OCI-LY7 (cell line): Measurements from ENCODE around the gene GATB. TPM values are rescaled to one million over a fixed set of nuclear protein-coding genes. Genes with fewer than 3 reads are reported as not detected.

ENCODE experiments used
- BruUV-seq: library from RNA; stranded (reverse); fragments of 400-500 nt; replicated peaks from 2 replicates; lab custom pipeline; 2021; lab: Mats Ljungman, UMichigan
- CTCF ChIA-PET: fragments of 300-600 bp; sonication (Branson Sonifier 250); formaldehyde crosslinking; loops from one replicate; lab custom pipeline; 2022; ENCODE audit warnings: antibody characterized with exemption; ENCODE audit not compliant: unreplicated experiment; lab: Charles Lee
- POLR2A ChIA-PET: fragments of 300-600 bp; sonication (Branson Sonifier 250); formaldehyde crosslinking; loops from one replicate; lab custom pipeline; 2022; ENCODE audit warnings: antibody characterized with exemption; lab: Charles Lee
- DNase-seq: peaks from one replicate; pipeline ENCODE4 v3.0.0-alpha.2; 2015; ENCODE audit warnings: low spot score
- H2AFZ ChIP-seq: fragments of 200-600 bp; sonication (generic), shearing (Covaris generic); 2 replicates; pipeline ENCODE4 v1.6.1; 2014; ENCODE audit warnings: mild to moderate bottlenecking, antibody characterized with exemption, low read length, moderate library complexity
- H3K27ac ChIP-seq: fragments of 200-600 bp; sonication (generic); 2 replicates; pipeline ENCODE4 v1.5.1; 2014; ENCODE audit warnings: mixed run types, low read depth, mild to moderate bottlenecking, moderate library complexity, low read length, inconsistent platforms; ENCODE audit not compliant: poor library complexity, severe bottlenecking
- H3K36me3 ChIP-seq: fragments of 200-600 bp; sonication (generic); 2 replicates; pipeline ENCODE4 v1.6.1; 2014; ENCODE audit warnings: mild to moderate bottlenecking, antibody characterized with exemption, low read length, moderate library complexity, mixed read lengths; ENCODE audit not compliant: insufficient read depth
- H3K4me1 ChIP-seq: fragments of 200-600 bp; sonication (generic); 2 replicates; pipeline ENCODE4 v1.5.1; 2014; ENCODE audit warnings: mild to moderate bottlenecking, low read length; ENCODE audit not compliant: insufficient read depth, poor library complexity, severe bottlenecking
- H3K4me2 ChIP-seq: fragments of 200-600 bp; sonication (generic); 2 replicates; pipeline ENCODE4 v1.6.1; 2014; ENCODE audit warnings: mild to moderate bottlenecking, low read length
- H3K4me3 ChIP-seq: fragments of 200-600 bp; sonication (generic); 2 replicates; pipeline ENCODE4 v1.5.1; 2014; ENCODE audit warnings: mild to moderate bottlenecking, low read depth, low read length; ENCODE audit not compliant: poor library complexity, severe bottlenecking
- H3K79me2 ChIP-seq: fragments of 200-600 bp; sonication (generic); 2 replicates; pipeline ENCODE4 v1.6.1; 2016; ENCODE audit warnings: low read depth, mild to moderate bottlenecking, low read length, moderate library complexity, mixed read lengths; ENCODE audit not compliant: insufficient read depth
- H3K9me2 ChIP-seq: fragments of 200-600 bp; sonication (generic); 2 replicates; pipeline ENCODE4 v1.6.1; 2016; ENCODE audit warnings: mild to moderate bottlenecking, low read length, mixed read lengths; ENCODE audit not compliant: insufficient read depth
- H3K9me3 ChIP-seq: fragments of 200-600 bp; sonication (generic); 2 replicates; pipeline ENCODE4 v1.6.1; 2014; ENCODE audit warnings: mild to moderate bottlenecking, mixed run types, low read length, mixed read lengths
- H4K20me1 ChIP-seq: fragments of 200-600 bp; sonication (generic); 2 replicates; pipeline ENCODE4 v1.6.1; 2014; ENCODE audit warnings: mild to moderate bottlenecking, antibody characterized with exemption, low read length, moderate library complexity, mixed read lengths; ENCODE audit not compliant: insufficient read depth
- CTCF ChIP-seq: fragments of 200-600 bp; sonication (generic); conservative IDR thresholded peaks from 2 replicates; pipeline ENCODE4 v1.5.1; 2014; ENCODE audit warnings: mild to moderate bottlenecking, antibody characterized with exemption, low read length, moderate library complexity, mixed read lengths
- EZH2phosphoT487 ChIP-seq: fragments of 200-600 bp; sonication (generic); IDR thresholded peaks from 2 replicates; pipeline ENCODE4 v1.6.1; 2018; ENCODE audit warnings: low read depth, borderline replicate concordance, mild to moderate bottlenecking, mixed run types, antibody characterized with exemption, low read length, moderate library complexity, mixed read lengths
- intact Hi-C: fragments of 100-400 bp; cut with micrococcal nuclease; formaldehyde crosslinking; loops from one replicate; pipeline ENCODE4 v1.10.0; 2022; ENCODE audit not compliant: unreplicated experiment
- total RNA-seq, 2 experiments: library from RNA; depleted of rRNA in 1 of 2; stranded (reverse); fragments of >200 nt in 1 of 2; shearing (Covaris generic) in 1 of 2; gene quantifications; 2 replicates each; pipeline ENCODE4 v1.2.3, GENCODE V29; 2014 to 2022

GATB gene
- total RNA-seq, 2 experiments from 2014 or later = 24.6 to 26.5 TPM

GRCh38 chr4:151626751-151627150 is 134.1 kb downstream of the GATB start:
- no TSS peak for BruUV-seq

GRCh38 chr4:151626228-151626627 is 134.6 kb downstream of the GATB start:
- Histone ChIP-seq H4K20me1 (no peaks in the 10 kb centered on the region), H3K36me3 (no peaks in the 10 kb centered on the region), H3K4me3 (no peak overlapping the region), H3K4me1 (no peaks in the 10 kb centered on the region), H2AFZ (no peak overlapping the region), H3K79me2 (no peaks in the 10 kb centered on the region), H3K9me2 (no peaks in the 10 kb centered on the region), H3K27ac (no peak overlapping the region), H3K4me2 (no peak overlapping the region), H3K9me3 (no peaks in the 10 kb centered on the region)
- DNase-seq = no peak
- intact Hi-C loops = no loop called here
- POLR2A ChIA-PET = interaction anchor here (0.9 to 1.2 kb wide), 4 partner anchors 8 to 31 kb away, joined by 3 to 4 read pairs (median 3); no protein-coding TSS in a partner anchor
- BruUV-seq = no TSS peak
- CTCF ChIA-PET = no interaction called here
- no peak for TF ChIP-seq EZH2phosphoT487
- TF ChIP-seq CTCF = no peak

More at GRCh38 chr4:151626751-151627150, 134.1 kb downstream of the GATB start:
- Histone ChIP-seq H3K4me2 (no peak overlapping the region), H3K27ac (no peak overlapping the region), H4K20me1 (no peaks in the 10 kb centered on the region), H2AFZ (no peak overlapping the region), H3K9me2 (no peaks in the 10 kb centered on the region), H3K36me3 (no peaks in the 10 kb centered on the region), H3K79me2 (no peaks in the 10 kb centered on the region), H3K4me3 (no peak overlapping the region), H3K9me3 (no peaks in the 10 kb centered on the region), H3K4me1 (no peaks in the 10 kb centered on the region)
- ChIA-PET POLR2A (interaction anchor here (0.9 to 1.2 kb wide), 5 partner anchors 9 to 30 kb away, joined by 3 to 5 read pairs (median 3); no protein-coding TSS in a partner anchor), CTCF (no interaction called here)
- intact Hi-C loops = no loop called here
- no peak for DNase-seq
- TF ChIP-seq EZH2phosphoT487 (no peak), CTCF (no peak)
